ENCODE data around the gene LSM14A. TPM values are rescaled to one million over a fixed set of nuclear protein-coding genes. Genes with fewer than 3 reads are reported as not detected.

Gene LSM14A
- total RNA-seq (2016; rRNA removed; fragmentation: Illumina TruSeq; extraction: Trizol) (83.6 and 109 TPM in 2 replicates), polyA plus RNA-seq (2011; rRNA removed) (62.4 and 77.0 TPM in 2 replicates), polyA minus RNA-seq (2011; rRNA and poly(A)+ RNA removed; ENCODE audit: low replicate concordance) (166 and 255 TPM in 2 replicates), Bru-seq, nascent RNA (percentile 92 among the genes with signal in this experiment), BruChase-seq, experiment 1, labeled RNA remaining after a 6-hour chase (percentile 93 among the genes with signal in this experiment), BruChase-seq, experiment 2, labeled RNA remaining after a 2-hour chase (percentile 93 among the genes with signal in this experiment)
- 79.6 and 86.8 TPM in 2 replicates for total RNA-seq (2016; cell fraction: cytosol; rRNA removed; fragmentation: Illumina TruSeq; extraction: Trizol; ENCODE audit: low read depth)
- 89.2 and 94.7 TPM in 2 replicates for total RNA-seq (2016; cell fraction: insoluble cytoplasmic fraction; rRNA removed; fragmentation: Illumina TruSeq; extraction: Trizol)
- total RNA-seq (2016; cell fraction: membrane; rRNA removed; fragmentation: Illumina TruSeq; extraction: Trizol), result 169 and 188 TPM in 2 replicates
- 40.2 and 49.9 TPM in 2 replicates for total RNA-seq (2016; cell fraction: nucleus; rRNA removed; fragmentation: Illumina TruSeq; extraction: Trizol)
- 52.2 and 64.2 TPM in 2 replicates for polyA plus RNA-seq (2011; cell fraction: cytosol; rRNA removed)
- polyA plus RNA-seq (2011; cell fraction: nucleus; rRNA removed), result 37.8 and 45.4 TPM in 2 replicates
- polyA plus RNA-seq (2012), result 77.5 and 77.9 TPM in 2 replicates
- polyA plus RNA-seq (2016; cell fraction: cytosol; fragmentation: Illumina TruSeq; extraction: Trizol; ENCODE audit: low read depth), result 124 and 135 TPM in 2 replicates
- 149 and 181 TPM in 2 replicates for polyA plus RNA-seq (2016; cell fraction: insoluble cytoplasmic fraction; fragmentation: Illumina TruSeq; extraction: Trizol; ENCODE audit: low read depth)
- polyA plus RNA-seq (2016; cell fraction: membrane; fragmentation: Illumina TruSeq; extraction: Trizol; ENCODE audit: low read depth), result 172 and 199 TPM in 2 replicates
- 67.0 and 73.1 TPM in 2 replicates for polyA plus RNA-seq (2016; cell fraction: nucleus; fragmentation: Illumina TruSeq; extraction: Trizol; ENCODE audit: insufficient read depth, low read depth)
- 61.4 and 69.0 TPM in 2 replicates for polyA minus RNA-seq (2011; cell fraction: cytosol; rRNA and poly(A)+ RNA removed)
- 87.8 and 114 TPM in 2 replicates for polyA minus RNA-seq (2011; cell fraction: nucleus; rRNA and poly(A)+ RNA removed)
- long read RNA-seq, experiment 1, transcript LSM14A-203 (10 exons, 3,596 nt), result major isoform, 16 of 56 reads
- long read RNA-seq, experiment 1, partial matches to known transcripts, result 25 of 56 reads
- long read RNA-seq, experiment 1, other reads (novel, unspliced or antisense), result 12 of 56 reads
- long read RNA-seq, experiment 2, transcript LSM14A-201 (11 exons, 3,424 nt), result minor isoform, 14 of 168 reads
- long read RNA-seq, experiment 2, transcript LSM14A-203 (10 exons, 3,596 nt), result major isoform, 15 of 168 reads
- long read RNA-seq, experiment 2, partial matches to known transcripts, result 19 of 168 reads
- long read RNA-seq, experiment 2, other reads (novel, unspliced or antisense), result 118 of 168 reads

GRCh38 chr19:34171877-34172660 is at the start of gene LSM14A:
Gene LSM14A, plus strand, starts transcription at chr19:34172504. Its CDS starts 139 bp downstream, at chr19:34172643.
- ChIA-PET CTCF (ENCODE audit: low intra/inter-chr PET ratio, low total read pairs) (no interaction called here), POLR2A (interaction anchor here (0.9 to 1.4 kb wide), 5 partner anchors 10 to 368 kb away, joined by 3 to 4 read pairs (median 3); no protein-coding TSS in a partner anchor)
- peaks cover 56% of the 10 kb centered on the region for H3K79me2 ChIP-seq (ENCODE audit: insufficient read depth, low read length)
- no TSS peak for BruUV-seq (replicated peaks)
- H3K9me3 ChIP-seq (ENCODE audit: low read length), result no peaks in the 10 kb centered on the region
- FAIRE-seq (no peak), DNase-seq (ENCODE audit: low spot score) (peak; percentile 77), ATAC-seq (peak; percentile 83)
- peaks cover 32% of the 10 kb centered on the region for H4K20me1 ChIP-seq (ENCODE audit: insufficient read depth, low read length)
- peak within 1 kb of the TSS; percentile 97 for H3K27ac ChIP-seq (ENCODE audit: extremely low read length, insufficient read depth, low read length)
- intact Hi-C loops (cut with micrococcal nuclease; ENCODE audit: unreplicated experiment), result no loop called here
- H3K4me2 ChIP-seq (ENCODE audit: low read depth, low read length), result peak within 1 kb of the TSS; percentile 92
- no peak within 1 kb of the TSS for H2AFZ ChIP-seq (ENCODE audit: low read length)
- in situ Hi-C loops (cut with HindIII; ENCODE audit: extremely low pct_ligation_motif_present, low pct_unique_long_range_greater_than_20kb), result no loop called here
- H3K36me3 ChIP-seq (replicated peaks in 1 of 2; ENCODE audit: control insufficient read depth in 1 of 2, insufficient read depth in 2 of 2, low read length in 2 of 2), result peaks cover 0 to 9% of the 10 kb centered on the region in 2 experiments; a peak in 1 of 5 replicates
- H3K27me3 ChIP-seq (ENCODE audit: control insufficient read depth in 1 of 2, insufficient read depth in 2 of 2, low read length in 2 of 2), result no peaks in the 10 kb centered on the region; a peak in 1 of 5 replicates
- H3K4me3 ChIP-seq (replicated peaks in 1 of 3; ENCODE audit: insufficient read depth in 1 of 3, low read depth in 2 of 3, low read length in 3 of 3), result peak within 1 kb of the TSS; percentile 87 to 100 (median 98)
- WGBS (ENCODE audit: low lambda C conversion rate), result 0% methylated on average over 3 of the region's 83 CpGs
- H3K9ac ChIP-seq (ENCODE audit: insufficient read depth, low read depth, low read length), result peak within 1 kb of the TSS; percentile 100
- peaks cover 54% of the 10 kb centered on the region for H3K4me1 ChIP-seq (ENCODE audit: insufficient read depth, low read length)
- TF ChIP-seq TAF15 (IDR thresholded peaks at IDR 0.05; ENCODE audit: low read depth, low read length, poor library complexity, severe bottlenecking) (peak; percentile 71), SP140L (CRISPR knock-in tag; IDR thresholded peaks at IDR 0.05; ENCODE audit: borderline replicate concordance) (no peak), TOE1 (CRISPR knock-in tag; IDR thresholded peaks at IDR 0.05) (no peak), SMAD3 (CRISPR knock-in tag; IDR thresholded peaks at IDR 0.05) (no peak), KLF6 (CRISPR knock-in tag; IDR thresholded peaks at IDR 0.05) (0 out of 2 replicates have a peak, but pooled peaks have one; percentile 68), ZNF407 (CRISPR knock-in tag; IDR thresholded peaks at IDR 0.05; ENCODE audit: not compliant biosample characterization) (no peak), DMAP1 (CRISPR knock-in tag; IDR thresholded peaks at IDR 0.05) (peak; percentile 86), ZNF230 (CRISPR knock-in tag; IDR thresholded peaks at IDR 0.05) (peak; percentile 42; the same call in 1 of the 2 replicates), IKZF1 (IDR thresholded peaks at IDR 0.05) (no peak), MYNN (CRISPR knock-in tag; IDR thresholded peaks at IDR 0.05; ENCODE audit: low read depth) (peak; percentile 81; the same call in 1 of the 2 replicates)
